GM18868 (cell line): ENCODE results near the gene FGA.

Source experiments
- ATAC-seq: cut with Tn5 transposase; IDR thresholded peaks from one replicate; pipeline ENCODE4 v1.9.1; 2021; ENCODE audit warnings: mild to moderate bottlenecking, moderate library complexity; ENCODE audit not compliant: unreplicated experiment

FGA gene

DNA sequence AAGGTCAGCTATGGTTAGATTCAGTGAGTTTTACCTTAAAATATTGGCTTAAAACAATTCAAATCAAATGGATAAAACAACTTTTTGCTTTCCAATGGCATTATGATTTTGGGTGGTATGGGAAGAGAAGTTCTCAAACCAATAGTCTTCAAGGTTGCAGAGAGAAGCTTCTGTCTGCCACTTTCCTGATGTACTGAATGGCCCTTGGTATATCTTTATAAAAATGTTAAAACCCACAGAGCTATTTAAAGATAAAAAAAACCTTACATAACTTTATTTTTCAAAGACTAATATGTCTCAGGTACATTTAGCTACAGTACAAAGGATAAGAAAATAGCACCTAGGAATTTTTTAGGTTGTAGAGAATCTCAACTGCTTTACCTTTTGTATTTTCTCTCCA lies 6.9 kb downstream of the FGA start:
- no peak for ATAC-seq

- no peak for ATAC-seq
Observed at GRCh38 chr4:154583230-154583629, 7.3 kb downstream of the FGA start.

- no peak for ATAC-seq
Observed at GRCh38 chr4:154582723-154583122, 7.8 kb downstream of the FGA start.

DNA sequence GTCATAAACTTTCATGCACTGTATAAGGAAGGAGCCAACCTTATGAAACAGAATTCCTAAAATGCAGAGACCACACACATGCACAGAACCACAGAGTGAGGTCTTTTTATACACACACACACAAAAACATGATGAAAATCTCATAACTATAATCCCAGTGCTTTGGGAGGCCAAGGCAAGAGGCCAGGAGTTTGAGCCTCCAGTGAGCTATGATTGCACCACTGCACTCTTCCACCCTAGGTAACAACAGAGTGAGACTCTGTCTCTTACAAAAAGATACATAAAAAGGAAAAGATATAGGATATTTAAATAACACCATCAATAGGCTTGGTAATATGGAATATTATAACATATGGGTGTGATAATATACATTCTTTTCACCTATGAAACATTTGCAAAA lies 10.6 kb downstream of the FGA start:
- ATAC-seq = no peak

GRCh38 chr4:154578919-154579318 lies 11.6 kb downstream of the FGA start:
- ATAC-seq = no peak

GRCh38 chr4:154577324-154577723 lies 13.2 kb downstream of the FGA start:
- no peak for ATAC-seq

DNA sequence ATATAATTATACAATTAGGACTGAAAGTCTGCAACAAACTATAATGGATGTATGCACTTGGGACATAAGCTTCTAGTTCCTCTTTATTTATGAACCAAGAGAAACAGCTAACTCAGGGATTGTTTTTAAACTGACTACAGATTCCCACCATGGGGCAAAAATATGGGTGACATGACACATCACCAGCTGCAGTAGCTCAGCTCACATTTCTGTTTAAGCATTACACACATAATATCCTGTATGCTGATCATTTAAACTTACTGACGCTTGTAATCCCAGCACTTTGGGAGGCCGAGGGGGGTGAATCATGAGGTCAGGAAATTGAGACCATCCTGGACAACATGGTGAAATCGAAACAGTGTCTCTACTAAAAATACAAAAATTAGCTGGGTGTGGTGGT lies 16.2 kb downstream of the FGA start:
- no peak for ATAC-seq

- ATAC-seq = no peak
Observed at GRCh38 chr4:154573190-154573870, 17.2 kb downstream of the FGA start.

GRCh38 chr4:154569584-154569983 lies 21.0 kb downstream of the FGA start:
- no peak for ATAC-seq

GRCh38 chr4:154569028-154569427 lies 21.5 kb downstream of the FGA start:
- no peak for ATAC-seq

DNA sequence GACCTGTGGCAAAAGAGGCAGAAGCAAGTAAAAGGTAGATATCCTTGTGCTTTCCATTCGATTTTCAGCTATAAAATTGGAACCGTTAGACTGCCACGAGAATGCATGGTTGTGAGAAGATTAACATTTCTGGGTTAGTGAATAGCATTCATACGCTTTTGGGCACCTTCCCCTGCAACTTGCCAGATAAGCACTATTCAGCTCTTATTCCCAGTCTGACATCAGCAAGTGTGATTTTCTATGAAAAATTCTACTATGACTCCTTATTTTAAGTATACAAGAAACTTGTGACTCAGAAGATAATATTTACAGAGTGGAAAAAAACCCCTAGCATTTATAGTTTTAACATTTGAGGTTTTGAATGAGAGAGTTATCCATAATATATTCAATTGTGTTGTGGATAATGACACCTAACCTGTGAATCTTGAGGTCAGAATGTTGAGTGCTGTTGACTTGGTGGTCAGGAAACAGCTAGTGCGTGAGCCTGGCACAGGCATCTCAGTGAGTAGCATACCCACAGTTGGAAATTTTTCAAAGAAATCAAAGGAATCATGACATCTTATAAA lies 23.8 kb downstream of the FGA start:
- ATAC-seq = no peak

DNA sequence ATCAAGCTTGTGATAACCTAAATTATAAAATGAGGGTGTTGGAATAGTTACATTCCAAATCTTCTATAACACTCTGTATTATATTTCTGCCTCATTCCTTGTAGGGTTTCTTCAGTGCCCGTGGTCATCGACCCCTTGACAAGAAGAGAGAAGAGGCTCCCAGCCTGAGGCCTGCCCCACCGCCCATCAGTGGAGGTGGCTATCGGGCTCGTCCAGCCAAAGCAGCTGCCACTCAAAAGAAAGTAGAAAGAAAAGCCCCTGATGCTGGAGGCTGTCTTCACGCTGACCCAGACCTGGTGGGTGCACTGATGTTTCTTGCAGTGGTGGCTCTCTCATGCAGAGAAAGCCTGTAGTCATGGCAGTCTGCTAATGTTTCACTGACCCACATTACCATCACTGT lies 24.8 kb downstream of the FGA start:
- no peak for ATAC-seq

DNA sequence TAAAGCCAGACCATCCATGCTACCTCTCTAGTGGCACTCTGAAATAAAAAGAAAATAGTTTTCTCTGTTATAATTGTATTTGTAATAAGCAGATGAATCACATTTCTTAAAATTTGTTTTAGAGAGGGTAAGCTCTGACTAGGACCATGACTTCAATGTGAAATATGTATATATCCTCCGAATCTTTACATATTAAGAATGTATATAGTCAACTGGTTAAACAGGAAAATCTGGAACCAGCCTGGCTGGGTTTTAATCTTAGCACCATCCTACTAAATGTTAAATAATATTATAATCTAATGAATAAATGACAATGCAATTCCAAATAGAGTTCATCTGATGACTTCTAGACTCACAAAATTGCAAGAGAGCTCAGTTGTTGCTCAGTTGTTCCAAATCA lies 26.2 kb downstream of the FGA start:
- no peak for ATAC-seq

DNA sequence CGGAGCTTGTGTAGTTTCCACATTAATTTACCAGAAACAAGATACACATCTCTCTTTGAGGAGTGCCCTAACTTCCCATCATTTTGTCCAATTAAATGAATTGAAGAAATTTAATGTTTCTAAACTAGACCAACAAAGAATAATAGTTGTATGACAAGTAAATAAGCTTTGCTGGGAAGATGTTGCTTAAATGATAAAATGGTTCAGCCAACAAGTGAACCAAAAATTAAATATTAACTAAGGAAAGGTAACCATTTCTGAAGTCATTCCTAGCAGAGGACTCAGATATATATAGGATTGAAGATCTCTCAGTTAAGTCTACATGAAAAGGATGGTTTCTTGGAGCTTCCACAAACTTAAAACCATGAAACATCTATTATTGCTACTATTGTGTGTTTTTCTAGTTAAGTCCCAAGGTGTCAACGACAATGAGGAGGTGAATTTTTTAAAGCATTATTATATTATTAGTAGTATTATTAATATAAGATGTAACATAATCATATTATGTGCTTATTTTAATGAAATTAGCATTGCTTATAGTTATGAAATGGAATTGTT lies 27.8 kb downstream of the FGA start, which contains the start of gene FGB:
Gene FGB (plus strand): TSS at position 315 of the 558 bp plus-strand sequence. CDS start 8 bp downstream, at position 323.
- no peak for ATAC-seq

DNA sequence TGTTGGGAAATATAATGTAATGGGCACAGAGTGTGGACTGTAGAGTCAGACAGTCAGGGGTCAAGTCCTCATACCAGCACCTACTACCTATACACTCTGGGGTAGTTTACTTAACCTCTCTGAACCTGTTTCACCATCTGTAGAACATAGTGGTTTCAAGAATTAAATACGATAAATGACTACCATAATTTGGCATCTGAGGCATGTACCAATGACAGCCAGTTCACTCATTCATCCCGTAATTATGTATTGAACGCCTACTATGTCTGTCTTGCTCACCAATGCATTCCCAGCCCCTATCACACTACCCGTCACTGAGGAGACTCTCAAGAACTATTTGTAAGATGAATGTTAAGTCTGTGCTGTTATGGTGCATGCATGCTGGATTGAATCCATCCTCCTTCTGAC lies 29.7 kb downstream of the FGA start:
- ATAC-seq = no peak

- ATAC-seq = no peak
Observed at GRCh38 chr4:154560419-154560801, 30.1 kb downstream of the FGA start.

DNA sequence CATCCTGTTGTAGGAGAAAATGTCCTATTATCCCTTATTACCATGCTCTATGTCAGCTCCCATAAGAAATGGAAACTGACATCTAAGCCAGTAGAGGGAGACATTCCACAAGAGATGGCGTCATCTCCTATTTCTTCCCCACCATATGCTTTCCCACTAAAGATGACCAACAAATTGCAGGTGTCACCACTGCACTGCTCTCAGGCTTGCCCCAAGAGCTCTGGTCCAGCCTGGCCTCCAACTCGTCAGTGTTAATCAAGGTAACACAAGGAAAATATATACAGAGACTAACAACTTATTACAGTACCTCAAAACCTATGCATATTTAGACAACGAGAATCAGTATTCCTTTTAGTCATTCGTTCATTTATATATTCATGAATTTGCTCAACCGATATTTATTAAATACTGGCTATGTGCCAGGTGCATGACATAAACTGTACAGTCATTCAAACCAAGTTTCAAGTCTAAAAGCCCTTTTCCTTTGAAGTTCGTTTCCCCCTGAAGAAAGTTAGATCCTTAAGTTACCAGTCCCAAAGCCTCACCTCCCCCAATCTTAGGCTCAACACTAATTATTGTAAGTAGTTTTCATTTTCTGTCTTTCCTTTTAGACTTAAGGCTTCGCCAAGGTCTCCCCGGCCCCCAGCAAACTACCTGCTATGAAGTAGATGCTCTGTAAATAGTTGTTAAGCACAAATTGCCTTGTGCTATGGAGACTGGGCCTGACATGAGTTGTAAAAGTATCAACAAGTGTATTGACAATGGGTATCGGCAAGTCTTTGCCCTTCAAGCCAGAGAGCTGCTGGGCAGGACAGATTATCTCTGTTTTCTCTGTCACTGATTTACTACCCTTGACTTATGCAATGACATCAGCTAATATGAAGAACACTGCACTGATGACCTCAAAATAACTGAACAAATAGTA lies 30.8 kb downstream of the FGA start:
- peak; percentile 84 for ATAC-seq

DNA sequence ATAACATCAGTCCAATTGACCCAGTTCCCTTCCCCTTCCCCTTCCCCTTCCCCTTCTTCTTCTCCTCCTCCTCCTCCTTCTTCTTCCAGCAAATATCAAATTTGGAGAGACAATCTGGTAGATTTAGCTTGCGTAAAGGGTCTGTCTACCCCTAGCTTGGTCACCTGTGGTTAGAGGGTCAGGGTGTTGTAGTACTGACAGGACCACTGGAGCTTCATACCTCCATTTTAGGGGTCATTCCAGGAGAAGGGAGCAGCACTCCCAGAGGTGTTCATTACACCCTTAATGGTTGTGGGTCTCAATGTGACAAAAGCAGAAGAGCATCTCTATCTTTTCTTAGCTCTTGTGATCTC lies 31.4 kb downstream of the FGA start:
- peak; percentile 18 for ATAC-seq

- peak; percentile 50 for ATAC-seq
Observed at GRCh38 chr4:154551872-154552686, 38.5 kb downstream of the FGA start.

DNA sequence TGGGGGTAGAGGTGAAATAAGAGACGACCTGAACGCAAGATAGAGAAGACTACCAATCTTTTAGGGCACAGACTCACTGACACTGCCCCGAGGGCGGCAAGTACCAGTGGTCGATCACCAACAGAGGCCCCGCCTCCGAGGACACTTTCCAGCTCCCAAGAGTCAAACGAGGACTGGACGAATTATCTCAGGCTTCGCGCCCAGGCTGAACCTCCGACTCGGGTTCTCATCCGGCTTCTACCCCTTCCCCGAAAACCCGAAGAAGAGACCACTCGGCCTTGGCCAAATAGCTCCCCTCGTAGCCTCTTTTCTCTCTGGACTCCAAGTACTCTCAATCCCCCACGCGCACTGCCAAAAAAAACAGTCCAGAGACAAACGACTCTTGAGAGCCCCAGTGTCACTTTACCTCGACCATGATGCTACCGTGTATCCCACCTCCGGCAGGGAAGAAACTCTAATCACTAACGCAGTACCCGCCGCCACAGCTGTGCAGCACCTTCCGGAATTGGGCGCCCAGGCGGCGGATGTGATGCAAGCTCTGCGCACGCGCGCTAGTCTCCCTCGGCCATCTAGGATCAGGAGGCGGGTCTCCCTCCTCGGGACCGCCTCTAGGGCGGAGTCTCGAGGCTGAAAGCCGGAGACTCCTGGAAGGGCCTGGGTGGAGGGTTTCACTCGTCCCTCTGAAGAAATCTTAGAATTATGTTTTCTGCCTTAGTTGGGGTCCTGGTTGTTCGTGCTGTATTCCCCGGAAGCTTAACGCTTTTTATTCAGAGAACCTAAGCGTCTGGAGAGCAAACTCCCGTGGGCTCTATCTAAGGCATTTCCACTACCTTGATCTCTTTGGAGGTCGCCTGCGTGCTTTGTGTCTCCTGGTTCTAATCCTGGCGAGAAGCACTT lies 40.4 kb downstream of the FGA start, which contains the start of gene PLRG1:
Gene PLRG1 (minus strand): TSS at position 507 of the 897 bp plus-strand sequence. CDS start 92 bp downstream, at position 415.
- peak; percentile 97 for ATAC-seq
